Activated CD4-positive, CD25-positive, alpha-beta regulatory T cell treated with anti-CD3 and anti-CD28 coated beads, Interleukin-2, amount 50 U/mL, for 72 hours (primary cell): ENCODE data around the gene REM2.
A peak's percentile ranks its signal among the peaks of the same experiment; 100 is the strongest.
"Not testable (repeated sequence)": the region's sequence is repeated elsewhere in the genome, so short reads cannot be mapped to it uniquely, and the experiment has no call there.

Source experiments
- DNase-seq: peaks from one replicate; pipeline ENCODE4 v3.0.0; 2021

REM2 gene

DNA sequence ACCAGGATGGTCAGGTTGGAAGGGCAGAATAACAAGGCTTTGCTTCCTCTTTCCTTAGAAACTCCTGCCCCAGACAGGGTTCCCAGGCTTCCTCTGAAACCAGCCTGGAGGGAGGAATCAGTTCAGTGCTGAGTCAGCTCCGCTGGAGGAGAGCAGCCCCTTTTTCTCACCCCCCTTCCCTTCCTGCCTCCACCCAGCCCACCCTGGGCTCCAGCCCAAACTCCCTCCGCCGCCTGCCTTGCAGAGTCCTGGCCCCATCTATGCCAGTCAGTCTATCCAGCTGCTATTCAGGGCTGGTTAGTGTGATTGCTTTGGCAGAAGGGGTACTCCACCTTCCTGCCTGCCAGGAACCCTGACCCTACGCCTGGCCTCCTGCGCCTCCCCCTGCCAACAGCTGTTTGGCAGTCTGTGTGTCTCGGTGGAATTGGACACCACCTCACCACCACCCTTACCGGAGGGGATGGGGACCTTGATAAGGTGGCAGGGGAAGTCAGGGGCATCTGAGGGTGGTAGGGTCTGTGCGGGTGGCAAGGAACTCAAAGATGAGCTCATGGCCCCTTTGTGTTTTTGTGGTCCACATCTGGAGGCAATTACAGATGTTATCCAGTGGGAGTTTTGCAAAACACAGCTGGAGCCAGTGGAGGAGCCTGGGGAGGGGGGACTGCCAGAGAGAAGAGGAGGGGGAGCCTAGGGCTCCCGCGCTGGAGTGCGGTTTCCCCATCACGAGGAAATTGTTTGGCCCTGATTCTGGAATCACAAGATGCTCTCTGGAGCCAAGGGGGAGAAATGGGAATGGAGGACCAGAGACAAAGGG is 34.5 kb upstream of the REM2 start:
- DNase-seq, result no peak

DNA sequence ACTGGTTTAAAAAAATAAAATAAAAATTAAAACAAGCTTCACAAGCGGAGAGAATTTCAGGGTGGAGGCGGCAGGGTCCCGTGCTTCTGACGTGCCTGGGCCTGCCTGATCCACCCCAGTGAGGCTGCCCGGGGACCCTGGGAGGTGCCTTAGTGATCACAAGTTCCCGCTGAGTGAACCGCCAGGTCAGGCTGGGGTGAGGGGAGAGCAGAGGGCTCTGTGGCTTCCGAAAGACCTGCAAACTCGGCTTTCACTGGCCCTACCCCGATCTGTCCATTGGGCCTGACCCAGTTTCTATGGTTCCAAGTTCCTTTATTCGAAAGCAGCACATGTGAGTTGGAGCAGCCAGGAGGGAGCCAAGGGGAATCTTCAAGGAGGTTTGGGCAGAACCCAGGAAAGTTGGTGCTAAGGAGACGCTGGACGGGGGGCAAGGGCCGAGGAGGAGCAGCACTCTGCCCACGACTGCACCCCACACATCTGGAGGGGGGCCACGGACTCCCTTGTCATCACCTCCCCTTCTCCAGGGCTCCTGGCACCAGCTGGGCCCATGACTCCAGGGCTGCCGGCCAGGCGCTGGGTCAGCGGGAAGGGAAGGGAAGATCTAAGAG is 33.7 kb upstream of the REM2 start:
- no peak for DNase-seq

DNA sequence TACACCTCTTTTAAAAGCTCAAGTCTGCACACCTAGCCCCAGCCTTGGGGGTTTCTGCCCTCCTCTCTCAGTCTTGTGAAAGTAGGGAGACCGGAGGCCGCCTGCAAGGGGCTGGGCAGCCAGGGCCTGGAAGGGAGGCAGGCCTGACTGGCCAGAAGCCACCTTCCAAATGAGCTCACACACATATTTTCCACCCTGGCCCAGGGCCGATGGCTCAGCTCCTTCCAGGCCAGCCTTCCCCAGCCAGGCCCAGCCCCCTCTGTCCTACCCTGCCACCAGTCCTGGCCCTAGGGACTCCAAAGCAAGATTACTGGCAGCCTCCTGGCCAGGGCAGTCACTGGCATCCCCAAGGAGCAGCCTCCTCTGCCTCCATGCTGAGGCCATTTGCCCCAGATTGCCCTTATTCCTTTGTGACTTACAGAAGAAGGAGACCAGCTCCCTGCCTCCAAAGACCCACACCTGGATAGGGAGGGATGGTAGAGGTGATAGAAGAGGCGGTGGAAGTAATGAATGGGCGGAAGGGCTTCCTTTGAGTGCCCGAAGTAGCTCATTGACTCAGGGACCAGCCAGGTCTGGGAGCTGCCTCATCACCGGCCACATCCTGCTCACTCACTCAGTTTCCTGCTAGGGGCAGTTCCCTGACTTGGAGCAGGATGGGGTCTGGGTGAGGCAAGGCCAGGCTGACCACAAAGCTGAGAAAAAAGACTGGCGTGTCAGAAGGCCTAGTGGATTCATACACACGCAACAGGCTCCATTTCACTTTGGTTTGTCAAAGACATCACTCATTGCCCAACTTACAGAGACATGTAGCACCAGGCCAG is 31.9 kb upstream of the REM2 start:
- no peak for DNase-seq

DNA sequence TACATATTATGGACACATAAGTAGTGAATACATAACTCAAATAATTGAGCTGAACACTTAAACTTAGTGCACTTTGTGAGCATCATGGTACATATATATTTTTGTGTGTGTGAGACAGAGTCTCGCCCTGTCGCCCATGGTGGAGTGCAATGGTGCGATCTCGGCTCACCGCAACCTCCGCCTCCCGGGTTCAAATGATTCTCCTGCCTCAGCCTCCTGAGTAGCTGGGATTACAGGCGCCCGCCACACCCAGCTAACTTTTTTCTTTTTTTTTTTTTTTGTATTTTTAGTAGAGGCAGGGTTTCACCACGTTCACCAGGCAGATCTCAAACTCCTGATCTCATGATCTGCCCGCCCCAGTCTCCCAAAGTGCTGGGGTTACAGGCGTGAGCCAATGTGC is 30.8 kb upstream of the REM2 start:
- not testable (repeated sequence) for DNase-seq

DNA sequence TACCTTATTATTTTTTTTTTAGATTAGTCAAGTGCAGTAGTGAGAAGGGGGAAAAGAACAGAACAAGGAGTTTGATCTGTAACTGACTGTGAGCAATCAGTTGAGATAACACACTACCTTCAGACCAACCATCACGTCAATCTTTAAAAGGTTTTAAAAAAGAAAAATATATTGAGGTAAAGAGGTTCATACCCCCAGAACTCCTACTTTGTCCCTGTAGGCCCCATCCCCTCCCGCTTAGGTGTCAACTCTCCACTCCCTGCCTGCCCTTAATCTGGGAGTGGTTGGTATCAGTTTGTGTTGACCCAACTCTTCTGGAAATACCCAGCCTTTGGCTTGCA is 30.5 kb upstream of the REM2 start:
- no peak for DNase-seq

DNA sequence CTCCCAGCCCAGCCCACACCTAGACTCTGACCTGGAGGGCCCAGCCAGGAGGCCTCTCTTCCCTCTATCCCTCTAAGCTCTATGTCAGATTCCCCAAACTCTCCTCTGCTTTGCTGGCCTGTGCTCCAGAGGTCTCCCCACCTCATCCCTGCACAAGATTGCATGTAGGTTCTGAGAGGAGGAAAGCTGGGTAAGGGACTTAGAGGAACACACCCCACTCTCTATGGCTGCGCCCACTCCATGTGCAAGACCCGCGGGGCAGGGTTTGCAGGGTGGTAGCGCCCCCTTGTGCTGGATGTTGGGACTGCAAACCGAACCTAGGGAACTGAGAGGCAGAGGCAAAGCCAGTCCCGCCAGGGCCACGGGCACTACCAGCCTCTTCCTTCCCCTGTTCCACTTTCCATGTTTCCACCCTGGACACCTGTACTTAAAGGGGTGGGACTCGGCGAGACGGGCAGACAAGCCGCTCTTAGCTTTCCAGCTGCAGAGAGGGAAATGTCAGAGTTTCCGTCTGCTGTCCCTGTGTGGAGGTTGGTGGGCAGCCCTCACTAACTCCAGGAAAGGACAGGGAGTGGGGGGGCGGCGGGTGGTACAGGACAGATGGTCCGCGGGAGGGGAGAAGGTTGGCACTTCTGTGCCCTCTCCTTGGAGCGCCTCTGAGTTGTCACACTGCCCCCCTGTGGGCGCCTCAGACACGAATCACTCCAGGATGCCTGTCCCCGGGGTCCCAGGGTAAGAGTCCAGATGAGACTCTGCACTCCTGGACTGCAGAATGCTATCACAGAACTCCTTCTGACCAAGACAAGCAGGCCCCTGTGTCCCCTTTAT is 29.9 kb upstream of the REM2 start:
- DNase-seq, result peak; percentile 97

DNA sequence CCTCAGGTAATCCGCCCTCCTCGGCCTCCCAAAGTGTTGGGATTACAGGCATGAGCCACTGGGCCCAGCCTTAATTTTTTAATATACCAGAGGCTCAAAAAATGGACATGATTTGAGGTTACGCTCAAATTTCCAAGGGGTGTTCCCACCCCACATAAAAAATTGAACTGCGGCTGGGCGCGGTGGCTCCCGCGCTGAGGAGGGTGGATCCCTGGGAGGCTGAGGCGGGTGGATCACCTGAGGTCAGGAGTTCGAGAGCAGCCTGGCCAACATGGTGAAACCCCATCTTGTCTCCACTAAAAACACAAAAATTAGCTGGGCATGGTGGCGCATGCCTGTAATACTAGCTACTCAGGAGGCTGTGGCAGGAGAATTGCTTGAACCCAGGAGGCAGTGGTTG is 28.7 kb upstream of the REM2 start:
- DNase-seq, result not testable (repeated sequence)

DNA sequence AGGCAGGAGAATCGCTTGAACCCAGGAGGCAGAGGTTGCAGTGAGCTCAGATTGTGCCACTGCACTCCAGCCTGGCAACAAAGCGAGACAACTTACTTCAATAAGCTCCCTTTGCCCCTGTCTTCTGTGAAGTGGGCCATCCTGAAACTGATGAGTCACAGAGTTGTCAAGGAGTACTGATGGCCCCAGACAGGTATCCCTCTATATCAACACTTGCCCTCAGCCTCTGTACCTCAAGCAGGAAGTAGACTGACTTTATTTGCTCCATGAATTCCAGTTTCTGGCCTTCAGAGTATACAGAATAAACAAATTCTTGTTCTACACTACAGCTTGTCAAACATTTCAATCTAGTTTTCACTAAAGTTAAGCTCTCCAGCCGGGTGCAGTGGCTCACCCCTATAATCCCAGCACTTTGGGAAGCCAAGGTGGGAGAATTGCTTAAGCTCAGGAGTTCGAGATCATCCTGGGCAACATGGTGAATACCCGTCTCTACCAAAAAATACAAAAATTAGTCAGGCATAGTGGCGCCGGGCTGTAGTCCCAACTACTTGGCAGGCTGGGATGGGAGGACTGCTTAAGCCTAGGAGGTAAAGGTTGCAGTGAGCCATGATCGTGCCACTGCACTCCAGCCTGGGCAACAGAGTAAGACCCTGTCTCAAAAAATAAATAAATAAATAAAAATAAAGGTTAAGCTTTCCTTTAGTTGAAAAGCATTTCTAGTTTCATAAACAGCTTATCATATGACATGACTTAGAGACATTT is 27.9 kb upstream of the REM2 start:
- DNase-seq, result no peak

DNA sequence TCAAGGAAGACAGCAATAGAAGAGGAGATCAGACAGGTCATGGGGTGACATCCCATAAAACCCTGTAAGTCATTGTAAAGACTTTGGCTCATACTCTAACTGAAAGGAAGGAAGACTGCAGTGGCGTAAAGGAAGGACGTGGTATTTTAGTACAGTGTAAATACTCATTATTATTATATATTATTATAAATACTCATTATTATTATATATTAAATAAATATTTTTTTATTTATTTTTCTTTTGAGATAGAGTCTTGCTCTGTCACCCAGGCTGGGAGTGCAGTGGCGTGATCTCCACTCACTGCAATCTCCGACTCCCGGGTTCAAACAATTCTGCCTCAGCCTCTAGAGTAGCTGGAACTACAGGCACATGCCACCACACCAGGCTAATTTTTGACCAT is 26.6 kb upstream of the REM2 start:
- DNase-seq, result no peak

DNA sequence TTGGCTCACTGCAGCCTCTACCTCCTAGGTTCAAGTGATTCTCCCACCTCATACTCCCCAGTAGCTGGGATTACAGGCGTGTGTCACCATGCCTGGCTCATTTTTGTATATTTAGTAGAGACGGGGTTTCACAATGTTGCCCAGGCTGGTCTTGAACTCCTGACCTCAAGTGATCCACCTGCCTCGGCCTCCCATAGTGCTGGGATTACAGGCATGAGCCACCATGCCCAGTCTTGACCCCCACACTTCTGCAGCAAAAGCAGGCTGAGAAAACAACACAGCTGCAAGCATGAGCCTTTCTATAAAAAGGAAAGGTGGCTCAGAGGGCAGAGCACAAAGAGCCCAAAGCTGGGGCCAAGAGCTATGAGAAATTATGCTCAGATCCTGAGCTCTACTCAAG is 22.6 kb upstream of the REM2 start:
- DNase-seq, result not testable (repeated sequence)

DNA sequence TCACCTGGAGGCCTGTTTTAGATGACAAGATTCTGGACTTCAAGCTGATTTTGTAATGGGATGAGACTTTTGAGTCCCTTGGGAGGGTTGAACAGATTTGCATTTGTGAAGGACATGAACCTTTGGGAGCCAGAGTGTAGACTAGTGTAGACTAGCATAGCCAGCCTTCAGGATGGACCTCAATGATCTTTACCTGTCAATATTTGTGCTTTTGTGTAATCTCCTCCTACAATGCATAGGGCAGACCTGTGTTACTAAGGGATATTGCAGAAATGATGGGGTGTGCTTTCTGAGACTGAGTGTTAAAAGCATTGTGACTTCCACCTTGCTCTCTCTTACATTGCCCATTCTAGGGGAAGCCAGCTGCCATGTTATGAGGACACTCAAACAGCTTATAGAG is 21.4 kb upstream of the REM2 start:
- DNase-seq, result no peak

DNA sequence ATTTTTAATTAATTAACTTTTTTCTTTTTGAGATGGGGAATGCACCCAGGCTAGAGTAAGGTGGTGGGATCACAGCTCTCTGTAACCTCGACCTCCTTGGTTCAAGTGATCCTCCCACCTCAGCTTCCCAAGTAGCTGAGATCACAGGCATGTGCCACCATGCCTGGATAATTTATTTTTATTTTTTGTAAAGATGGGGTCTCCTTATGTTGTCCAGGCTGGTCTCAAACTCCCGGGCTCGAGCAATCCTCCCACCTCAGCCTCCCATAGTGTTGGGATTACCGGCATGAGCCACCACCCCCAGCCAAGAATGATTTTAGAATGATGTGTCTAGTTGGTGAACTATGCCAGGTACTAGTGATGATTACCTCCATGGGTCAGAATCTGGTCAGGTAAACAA is 18.0 kb upstream of the REM2 start:
- no peak for DNase-seq

DNA sequence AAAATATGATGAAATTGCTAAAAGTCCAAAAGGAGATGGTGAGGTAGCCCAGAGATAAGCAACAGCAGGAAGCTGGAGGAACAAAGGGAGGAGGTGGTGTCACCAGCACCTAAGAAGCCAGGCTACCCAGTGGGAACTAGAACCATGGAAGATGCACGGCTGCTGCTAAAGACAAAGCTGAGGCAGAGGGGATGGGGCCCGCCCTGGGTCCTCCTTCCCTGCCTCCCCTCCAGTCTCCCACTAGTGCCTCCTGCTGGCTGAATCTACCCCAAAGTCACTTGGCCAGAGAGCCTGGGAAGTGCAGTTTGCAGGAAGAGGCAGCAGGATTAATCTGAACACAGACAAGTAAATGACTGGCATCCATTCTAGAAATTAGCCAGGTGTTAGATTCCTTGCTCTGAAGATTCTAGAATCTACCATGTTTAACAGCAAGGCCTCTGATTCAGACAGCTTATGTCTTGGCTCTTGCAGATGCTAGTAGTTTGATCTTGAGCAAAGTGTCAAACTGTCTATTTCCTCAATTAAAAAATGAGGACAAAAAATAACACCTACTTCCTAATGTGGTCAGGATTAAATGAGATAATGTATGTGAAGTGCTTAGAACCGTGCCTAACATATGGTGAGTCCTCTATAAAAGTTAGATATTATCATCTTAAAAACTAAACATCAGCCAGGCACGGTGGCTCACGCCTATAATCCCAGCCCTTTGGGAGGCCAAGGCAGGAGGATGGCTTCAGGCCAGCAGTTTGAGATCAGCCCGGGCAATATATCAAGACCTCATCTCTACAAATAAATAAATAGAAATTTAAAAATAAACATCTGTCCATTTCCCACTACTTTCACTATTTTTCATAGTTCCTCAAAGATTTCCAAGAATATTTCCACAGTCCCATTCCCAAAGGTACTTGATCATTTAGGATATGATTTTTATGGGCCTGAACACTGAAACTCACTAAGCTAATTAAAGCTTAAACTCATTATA is 17.3 kb upstream of the REM2 start:
- DNase-seq, result no peak

DNA sequence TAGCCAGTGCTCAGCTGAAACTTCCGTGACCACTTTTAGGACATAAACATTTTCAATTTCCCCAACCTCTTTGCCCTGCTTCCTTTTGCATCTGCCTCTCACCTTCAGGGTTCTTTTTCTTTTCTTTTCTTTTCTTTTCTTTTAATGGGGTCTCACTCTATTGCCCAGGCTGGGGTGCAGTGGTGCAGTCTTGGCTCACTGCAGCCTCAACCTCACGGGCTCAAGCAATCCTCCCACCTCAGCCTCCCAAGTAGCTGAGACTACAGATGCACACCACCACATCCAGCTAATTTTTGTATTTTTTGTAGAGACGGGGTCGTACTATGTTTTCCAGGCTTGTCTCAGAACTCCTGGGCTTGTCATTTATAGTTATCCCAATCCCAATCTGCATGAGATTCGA is 16.1 kb upstream of the REM2 start:
- no peak for DNase-seq

DNA sequence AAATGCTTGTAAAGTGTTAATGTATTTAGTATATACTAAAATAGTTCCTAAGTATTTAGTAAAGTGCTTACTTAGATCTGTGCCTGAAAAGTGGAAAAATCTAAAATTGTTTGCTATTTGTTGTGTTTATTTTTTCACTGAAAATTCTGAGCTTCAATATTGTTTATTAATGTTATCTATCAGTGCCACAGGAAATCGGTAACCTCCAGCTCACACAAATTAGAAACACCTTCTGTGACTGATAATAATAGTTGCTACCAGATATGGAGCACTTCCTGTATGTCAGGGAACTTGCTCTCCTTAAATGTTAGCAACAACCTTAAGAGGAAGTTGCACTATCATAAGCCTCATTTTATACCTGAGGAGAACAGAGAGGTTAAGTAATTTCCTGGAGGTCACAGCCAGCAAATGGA is 12.2 kb upstream of the REM2 start:
- DNase-seq, result no peak

DNA sequence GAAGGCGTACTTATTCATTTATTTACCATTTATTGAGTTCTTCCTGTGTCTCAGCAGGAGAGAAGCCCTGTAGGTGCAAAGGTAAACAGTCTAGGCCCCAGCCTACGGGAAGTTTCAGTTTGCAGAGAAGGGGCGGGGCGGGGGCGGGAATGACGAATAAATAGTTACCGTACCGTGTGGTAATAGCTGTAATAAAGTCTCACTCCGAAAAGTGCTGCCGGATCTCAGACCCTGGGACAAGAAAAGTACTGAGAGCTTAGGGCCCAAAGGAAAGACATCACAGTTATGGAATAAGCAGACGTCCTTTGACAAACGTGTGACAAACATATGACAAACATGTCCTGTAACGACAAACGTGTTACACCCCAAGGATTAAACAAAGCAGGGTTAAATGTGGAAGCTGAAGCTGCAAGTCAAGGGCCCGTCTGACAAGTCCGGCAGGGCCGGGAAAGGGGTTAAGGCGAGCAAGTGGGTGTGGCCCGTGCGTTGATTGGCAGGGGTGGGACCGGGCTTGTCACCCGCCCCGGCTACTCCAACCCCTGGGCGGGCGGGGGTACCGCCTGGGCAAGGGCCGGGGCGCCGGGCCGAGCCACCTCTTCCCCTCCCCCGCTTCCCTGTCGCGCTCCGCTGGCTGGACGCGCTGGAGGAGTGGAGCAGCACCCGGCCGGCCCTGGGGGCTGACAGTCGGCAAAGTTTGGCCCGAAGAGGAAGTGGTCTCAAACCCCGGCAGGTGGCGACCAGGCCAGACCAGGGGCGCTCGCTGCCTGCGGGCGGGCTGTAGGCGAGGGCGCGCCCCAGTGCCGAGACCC is 11.6 kb upstream of the REM2 start, which contains the start of gene LRP10:
TSS of gene LRP10 (plus strand) at position 517 of the 809 bp plus-strand sequence. CDS start 564 bp downstream, outside the sequence.
- peak; percentile 84 for DNase-seq

DNA sequence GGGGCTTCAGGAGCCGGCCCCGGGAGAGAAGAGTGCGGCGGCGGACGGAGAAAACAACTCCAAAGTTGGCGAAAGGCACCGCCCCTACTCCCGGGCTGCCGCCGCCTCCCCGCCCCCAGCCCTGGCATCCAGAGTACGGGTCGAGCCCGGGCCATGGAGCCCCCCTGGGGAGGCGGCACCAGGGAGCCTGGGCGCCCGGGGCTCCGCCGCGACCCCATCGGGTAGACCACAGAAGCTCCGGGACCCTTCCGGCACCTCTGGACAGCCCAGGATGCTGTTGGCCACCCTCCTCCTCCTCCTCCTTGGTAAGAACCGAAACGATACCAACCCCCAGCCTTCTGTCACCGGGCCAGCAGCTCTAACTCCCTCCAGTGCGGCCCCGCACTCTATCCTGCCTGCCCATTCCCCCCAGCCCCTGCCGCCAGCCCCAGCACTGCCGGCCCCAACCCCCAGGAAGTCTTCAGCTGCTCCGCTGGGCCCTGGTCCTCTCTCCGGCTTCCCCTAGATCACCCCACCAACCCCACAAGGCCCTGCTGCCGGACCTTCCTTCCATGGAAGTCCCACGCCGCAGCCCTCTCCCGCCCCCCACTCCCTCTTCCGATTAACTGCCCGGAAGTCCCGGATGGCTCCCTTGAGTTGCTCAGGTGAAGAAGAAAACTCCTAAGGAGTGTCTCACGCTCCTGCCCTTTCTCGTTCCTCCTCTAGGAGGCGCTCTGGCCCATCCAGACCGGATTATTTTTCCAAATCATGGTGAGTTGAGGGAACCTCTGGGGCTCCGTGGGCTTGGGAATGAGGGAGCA is 10.8 kb upstream of the REM2 start:
- peak; percentile 75 for DNase-seq

DNA sequence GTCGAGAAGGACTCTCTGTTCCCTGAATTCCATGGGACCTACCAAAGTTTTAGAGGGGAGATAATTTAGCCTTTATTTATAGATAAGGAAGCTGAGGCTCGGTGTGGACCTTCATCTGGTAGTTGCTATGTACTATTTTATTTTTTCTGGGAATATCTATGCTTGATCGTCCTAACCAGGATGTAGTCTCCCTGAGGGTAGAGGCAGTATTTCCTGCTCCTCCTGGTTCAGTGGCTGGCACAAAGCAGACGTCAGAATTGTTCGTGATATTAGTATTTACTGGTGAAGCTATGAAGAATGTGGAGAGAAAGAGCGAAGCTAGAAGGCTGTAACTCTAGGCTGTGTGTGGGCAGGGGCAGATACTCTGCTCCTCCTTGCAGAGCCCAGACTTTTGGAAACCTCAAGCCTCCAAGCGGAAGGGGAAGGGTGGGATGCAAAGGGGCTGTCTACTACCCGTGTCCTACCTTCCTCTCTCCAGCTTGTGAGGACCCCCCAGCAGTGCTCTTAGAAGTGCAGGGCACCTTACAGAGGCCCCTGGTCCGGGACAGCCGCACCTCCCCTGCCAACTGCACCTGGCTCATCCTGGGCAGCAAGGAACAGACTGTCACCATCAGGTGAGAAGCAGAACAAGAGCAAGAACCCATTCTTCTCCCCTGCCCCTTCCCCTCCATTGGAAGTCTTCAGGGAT is 10.0 kb upstream of the REM2 start:
- DNase-seq, result no peak
